ENCODE results near the gene HBE1.

DNA sequence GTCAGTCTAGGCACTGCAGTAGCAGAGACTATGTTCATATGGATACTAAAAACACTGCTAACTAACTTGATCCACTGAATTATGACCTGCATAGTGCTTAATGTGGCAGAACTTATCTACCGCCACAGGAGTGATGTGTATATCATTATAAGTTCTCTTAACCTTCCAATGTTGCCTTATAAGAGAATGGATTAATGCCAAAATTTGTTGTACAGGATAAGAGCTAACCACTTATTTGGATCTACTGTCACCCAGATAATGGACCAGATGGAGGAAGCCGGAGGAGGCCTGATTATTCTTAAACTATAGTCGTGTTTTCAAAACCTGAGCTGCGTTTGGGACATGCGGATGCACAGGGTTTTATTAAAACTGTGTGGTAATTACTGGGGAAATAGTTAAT lies 33.9 kb upstream of the HBE1 start:
- TF ChIP-seq, protein P1, sequence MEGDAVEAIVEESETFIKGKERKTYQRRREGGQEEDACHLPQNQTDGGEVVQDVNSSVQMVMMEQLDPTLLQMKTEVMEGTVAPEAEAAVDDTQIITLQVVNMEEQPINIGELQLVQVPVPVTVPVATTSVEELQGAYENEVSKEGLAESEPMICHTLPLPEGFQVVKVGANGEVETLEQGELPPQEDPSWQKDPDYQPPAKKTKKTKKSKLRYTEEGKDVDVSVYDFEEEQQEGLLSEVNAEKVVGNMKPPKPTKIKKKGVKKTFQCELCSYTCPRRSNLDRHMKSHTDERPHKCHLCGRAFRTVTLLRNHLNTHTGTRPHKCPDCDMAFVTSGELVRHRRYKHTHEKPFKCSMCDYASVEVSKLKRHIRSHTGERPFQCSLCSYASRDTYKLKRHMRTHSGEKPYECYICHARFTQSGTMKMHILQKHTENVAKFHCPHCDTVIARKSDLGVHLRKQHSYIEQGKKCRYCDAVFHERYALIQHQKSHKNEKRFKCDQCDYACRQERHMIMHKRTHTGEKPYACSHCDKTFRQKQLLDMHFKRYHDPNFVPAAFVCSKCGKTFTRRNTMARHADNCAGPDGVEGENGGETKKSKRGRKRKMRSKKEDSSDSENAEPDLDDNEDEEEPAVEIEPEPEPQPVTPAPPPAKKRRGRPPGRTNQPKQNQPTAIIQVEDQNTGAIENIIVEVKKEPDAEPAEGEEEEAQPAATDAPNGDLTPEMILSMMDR (conservative IDR thresholded peaks at IDR 0.05; ENCODE audit: low read depth in 2 of 2), result no peak
- TF ChIP-seq, protein P2, sequence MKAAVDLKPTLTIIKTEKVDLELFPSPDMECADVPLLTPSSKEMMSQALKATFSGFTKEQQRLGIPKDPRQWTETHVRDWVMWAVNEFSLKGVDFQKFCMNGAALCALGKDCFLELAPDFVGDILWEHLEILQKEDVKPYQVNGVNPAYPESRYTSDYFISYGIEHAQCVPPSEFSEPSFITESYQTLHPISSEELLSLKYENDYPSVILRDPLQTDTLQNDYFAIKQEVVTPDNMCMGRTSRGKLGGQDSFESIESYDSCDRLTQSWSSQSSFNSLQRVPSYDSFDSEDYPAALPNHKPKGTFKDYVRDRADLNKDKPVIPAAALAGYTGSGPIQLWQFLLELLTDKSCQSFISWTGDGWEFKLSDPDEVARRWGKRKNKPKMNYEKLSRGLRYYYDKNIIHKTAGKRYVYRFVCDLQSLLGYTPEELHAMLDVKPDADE (IDR thresholded peaks at IDR 0.05), result no peak
- TF ChIP-seq CREB1 (CRISPR knock-in tag; IDR thresholded peaks at IDR 0.05; ENCODE audit: low read depth) (no peak), EZH2phosphoT487 (IDR thresholded peaks at IDR 0.05; ENCODE audit: unreplicated experiment) (no peak), STAT1 (IDR thresholded peaks at IDR 0.05; ENCODE audit: unreplicated experiment) (no peak), POLR2AphosphoS5 (IDR thresholded peaks at IDR 0.05; ENCODE audit: low read depth) (no peak), ZNF114 (CRISPR knock-in tag; IDR thresholded peaks at IDR 0.05) (no peak), EZH2 (IDR thresholded peaks at IDR 0.05; ENCODE audit: low read depth, unreplicated experiment) (no peak), JUNB (IDR thresholded peaks at IDR 0.05; ENCODE audit: unreplicated experiment) (no peak), ZNF331 (CRISPR knock-in tag; IDR thresholded peaks at IDR 0.05; ENCODE audit: low read depth) (no peak)
- TF ChIP-seq, protein P3, sequence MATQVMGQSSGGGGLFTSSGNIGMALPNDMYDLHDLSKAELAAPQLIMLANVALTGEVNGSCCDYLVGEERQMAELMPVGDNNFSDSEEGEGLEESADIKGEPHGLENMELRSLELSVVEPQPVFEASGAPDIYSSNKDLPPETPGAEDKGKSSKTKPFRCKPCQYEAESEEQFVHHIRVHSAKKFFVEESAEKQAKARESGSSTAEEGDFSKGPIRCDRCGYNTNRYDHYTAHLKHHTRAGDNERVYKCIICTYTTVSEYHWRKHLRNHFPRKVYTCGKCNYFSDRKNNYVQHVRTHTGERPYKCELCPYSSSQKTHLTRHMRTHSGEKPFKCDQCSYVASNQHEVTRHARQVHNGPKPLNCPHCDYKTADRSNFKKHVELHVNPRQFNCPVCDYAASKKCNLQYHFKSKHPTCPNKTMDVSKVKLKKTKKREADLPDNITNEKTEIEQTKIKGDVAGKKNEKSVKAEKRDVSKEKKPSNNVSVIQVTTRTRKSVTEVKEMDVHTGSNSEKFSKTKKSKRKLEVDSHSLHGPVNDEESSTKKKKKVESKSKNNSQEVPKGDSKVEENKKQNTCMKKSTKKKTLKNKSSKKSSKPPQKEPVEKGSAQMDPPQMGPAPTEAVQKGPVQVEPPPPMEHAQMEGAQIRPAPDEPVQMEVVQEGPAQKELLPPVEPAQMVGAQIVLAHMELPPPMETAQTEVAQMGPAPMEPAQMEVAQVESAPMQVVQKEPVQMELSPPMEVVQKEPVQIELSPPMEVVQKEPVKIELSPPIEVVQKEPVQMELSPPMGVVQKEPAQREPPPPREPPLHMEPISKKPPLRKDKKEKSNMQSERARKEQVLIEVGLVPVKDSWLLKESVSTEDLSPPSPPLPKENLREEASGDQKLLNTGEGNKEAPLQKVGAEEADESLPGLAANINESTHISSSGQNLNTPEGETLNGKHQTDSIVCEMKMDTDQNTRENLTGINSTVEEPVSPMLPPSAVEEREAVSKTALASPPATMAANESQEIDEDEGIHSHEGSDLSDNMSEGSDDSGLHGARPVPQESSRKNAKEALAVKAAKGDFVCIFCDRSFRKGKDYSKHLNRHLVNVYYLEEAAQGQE (IDR thresholded peaks at IDR 0.05; ENCODE audit: unreplicated experiment), result no peak
